Subcutaneous adipose tissue (tissue), 4 donors: ENCODE results near the gene ZNF576. TPM values are rescaled to one million over a fixed set of nuclear protein-coding genes. Genes with fewer than 3 reads are reported as not detected.

Source experiments
- total RNA-seq, 4 donors: library from RNA; depleted of rRNA; stranded (reverse); fragments of >200 nt; gene quantifications; one replicate each; pipeline ENCODE4 v1.1.0, GENCODE V29; 2016
- TF ChIP-seq, protein P1 (sequence below): fragments of 450-650 bp; IDR thresholded peaks from one replicate; pipeline ENCODE4 v1.5.1; 2016; ENCODE audit warnings: low read depth, mild to moderate bottlenecking, control low read depth, antibody characterized with exemption, moderate library complexity

The ZNF576 gene
- total RNA-seq, 4 donors from 2014 or later: 4.1 to 11.6 (median 9.4) TPM

DNA sequence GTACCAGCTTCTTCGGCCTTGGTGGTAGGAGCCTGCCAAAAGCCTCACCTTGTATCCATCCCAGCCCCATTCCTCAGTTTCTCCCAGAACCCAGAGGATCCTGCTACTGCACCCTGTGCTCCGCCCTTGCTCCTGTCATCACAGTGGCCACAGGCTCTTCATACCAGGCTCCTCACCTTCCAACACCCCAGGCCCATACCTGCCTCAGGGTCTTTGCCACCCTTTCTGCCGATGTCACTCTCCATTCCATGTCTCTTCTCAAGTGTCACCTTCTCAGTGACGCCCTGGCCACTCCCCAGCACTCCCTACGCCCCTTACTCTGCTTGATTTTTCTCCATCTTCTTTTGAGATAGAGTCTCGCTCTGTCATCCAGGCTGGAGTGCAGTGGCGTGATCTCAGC is 13.5 kb downstream of the ZNF576 start:
- TF ChIP-seq, protein P1, sequence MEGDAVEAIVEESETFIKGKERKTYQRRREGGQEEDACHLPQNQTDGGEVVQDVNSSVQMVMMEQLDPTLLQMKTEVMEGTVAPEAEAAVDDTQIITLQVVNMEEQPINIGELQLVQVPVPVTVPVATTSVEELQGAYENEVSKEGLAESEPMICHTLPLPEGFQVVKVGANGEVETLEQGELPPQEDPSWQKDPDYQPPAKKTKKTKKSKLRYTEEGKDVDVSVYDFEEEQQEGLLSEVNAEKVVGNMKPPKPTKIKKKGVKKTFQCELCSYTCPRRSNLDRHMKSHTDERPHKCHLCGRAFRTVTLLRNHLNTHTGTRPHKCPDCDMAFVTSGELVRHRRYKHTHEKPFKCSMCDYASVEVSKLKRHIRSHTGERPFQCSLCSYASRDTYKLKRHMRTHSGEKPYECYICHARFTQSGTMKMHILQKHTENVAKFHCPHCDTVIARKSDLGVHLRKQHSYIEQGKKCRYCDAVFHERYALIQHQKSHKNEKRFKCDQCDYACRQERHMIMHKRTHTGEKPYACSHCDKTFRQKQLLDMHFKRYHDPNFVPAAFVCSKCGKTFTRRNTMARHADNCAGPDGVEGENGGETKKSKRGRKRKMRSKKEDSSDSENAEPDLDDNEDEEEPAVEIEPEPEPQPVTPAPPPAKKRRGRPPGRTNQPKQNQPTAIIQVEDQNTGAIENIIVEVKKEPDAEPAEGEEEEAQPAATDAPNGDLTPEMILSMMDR: no peak

DNA sequence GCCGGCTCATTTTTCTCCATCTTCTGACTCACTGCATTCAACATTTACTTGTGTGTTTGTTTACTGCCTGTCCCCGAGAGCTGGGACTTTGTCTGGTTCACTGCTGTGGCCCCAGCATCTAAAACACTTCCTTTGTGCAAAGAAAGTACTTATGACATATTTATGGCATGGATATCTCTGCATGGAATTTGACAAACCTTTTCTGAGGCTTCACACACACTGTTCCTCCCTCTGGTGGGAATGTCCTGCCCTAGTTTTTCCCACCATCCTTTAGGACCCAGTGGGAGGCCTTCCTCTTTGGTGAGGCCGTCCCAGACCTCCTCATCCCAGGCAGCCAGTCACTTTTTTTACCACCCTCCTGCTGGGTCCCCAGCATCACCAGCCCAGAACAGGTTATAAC is 14.1 kb downstream of the ZNF576 start:
- TF ChIP-seq, protein P1: no peak

DNA sequence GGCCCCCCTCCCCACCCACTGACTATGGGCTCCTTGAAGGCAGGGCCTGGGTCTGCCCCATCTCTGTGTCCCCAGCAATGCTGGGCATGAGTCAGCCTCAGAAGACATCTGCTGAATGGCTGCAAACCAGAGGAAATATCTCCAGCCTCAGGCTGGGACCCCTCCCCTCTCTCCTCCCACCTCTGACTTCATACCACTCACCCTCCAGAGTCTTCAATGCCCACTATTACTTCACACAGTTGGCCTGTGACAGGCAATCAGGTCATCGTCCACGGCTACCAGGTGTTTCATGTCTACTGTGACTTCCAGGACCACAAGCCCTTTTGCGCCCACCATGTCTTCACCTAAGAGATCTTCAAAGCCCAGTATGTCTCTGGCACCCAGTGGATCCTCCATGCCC is 15.4 kb downstream of the ZNF576 start, which contains the start of gene SRRM5:
Gene SRRM5, plus strand, starts transcription at position 301 of the 400 bp plus-strand sequence. Its CDS starts 34 bp downstream, at position 335.
- TF ChIP-seq, protein P1: no peak

DNA sequence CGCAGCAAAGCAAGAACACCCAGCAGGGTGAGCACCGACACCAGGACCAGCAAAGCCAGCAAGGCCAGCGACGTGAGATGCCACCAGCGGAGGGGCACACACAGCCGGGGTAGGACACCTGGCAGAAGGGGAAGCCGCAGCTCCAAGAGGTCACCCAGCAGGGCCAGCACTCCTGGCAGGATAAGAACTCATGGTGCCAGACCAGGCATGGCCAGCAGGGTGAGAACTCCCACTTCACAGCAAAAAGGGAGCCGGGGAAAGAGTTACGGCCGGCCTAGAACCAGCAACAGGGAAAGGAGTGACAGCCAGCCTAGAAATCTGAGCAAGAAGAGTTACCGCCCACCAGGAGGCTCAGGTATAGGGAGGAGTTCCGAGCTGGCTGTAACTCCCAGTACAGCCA is 16.0 kb downstream of the ZNF576 start:
- TF ChIP-seq, protein P1: no peak

DNA sequence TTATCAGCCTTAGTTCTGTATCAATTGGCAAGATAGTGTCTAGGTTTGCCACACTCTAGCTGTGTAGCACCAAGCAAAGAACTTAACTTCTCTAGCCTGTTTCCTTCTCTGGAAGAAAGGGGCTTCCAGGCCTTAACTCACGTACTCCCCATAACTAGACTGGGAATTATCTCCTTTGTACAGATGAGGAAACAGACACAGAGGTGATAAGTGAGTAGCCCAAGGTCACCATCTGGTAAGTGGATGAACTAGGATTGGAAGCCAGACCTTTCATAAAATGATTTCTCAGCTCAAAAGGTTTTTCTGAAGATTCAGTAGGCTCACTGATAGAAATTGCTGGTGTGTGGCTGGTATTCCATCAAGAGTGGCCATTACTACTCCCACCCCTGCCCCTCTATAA is 19.9 kb downstream of the ZNF576 start:
- TF ChIP-seq, protein P1: no peak

DNA sequence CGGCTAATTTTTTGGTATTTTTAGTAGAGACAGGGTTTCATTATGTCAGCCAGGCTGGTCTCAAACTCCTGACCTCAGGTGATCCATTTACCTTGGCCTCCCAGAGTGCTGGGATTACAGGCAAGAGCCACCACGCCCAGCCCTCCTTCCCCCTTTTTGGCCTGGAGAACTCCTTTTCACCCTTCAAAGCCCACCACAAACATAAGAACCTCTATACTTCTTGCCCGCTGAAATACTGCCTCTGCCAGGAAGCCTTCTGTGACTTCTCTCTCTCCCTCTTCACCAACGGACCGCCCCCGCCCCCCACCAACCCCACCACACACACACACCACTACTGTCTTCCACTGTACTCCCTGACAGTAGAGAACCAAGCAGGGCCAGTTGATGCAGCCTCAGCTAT is 20.6 kb downstream of the ZNF576 start:
- TF ChIP-seq, protein P1: no peak

DNA sequence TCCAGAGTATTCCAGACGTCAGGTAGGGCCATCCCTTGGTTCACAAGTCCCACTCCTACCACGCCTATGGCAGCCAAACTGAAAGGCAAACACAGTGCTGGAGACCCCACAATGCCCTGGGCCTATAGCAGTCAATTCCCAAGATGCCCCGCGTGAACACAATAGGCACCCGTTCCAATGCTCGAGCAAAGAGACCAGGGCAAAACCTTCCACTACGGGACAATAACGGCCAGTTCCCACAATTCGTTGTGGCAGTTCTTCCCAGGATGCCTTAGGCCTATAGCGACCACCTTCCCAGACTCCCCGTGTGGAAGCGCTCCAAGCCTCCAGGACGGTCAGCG is 22.5 kb downstream of the ZNF576 start:
- TF ChIP-seq, protein P1: no peak
